Left lobe of liver (tissue), 2 donors: ENCODE results near the gene SP9. TPM values are rescaled to one million over a fixed set of nuclear protein-coding genes. Genes with fewer than 3 reads are reported as not detected.
"Not testable (repeated sequence)": the region's sequence is repeated elsewhere in the genome, so short reads cannot be mapped to it uniquely, and the experiment has no call there.

Experiments used
- ATAC-seq: fragments of 200-7000 bp; cut with Tn5 transposase; one replicate; pipeline ENCODE4 v1.9.1; 2020; ENCODE audit warnings: mild to moderate bottlenecking, moderate library complexity
- DNase-seq: peaks from one replicate; pipeline ENCODE4 v3.0.0-alpha.2; 2020; ENCODE audit warnings: low spot score
- total RNA-seq: library from RNA; stranded (reverse); gene quantifications from one replicate; pipeline ENCODE4 v1.2.1, GENCODE V29; 2021
- donor health status: DM: no; HTN: no; CAD: no; lungs with moderate emphysema.
- donor health status: DM: no; HTN: yes; CAD: no.

SP9 gene
- total RNA-seq, 1 donor from 2014 or later = not detected

- peak; percentile 45 for ATAC-seq
These were observed 10.1 kb downstream of the SP9 start for GRCh38 chr2:174344716-174345461.

DNA sequence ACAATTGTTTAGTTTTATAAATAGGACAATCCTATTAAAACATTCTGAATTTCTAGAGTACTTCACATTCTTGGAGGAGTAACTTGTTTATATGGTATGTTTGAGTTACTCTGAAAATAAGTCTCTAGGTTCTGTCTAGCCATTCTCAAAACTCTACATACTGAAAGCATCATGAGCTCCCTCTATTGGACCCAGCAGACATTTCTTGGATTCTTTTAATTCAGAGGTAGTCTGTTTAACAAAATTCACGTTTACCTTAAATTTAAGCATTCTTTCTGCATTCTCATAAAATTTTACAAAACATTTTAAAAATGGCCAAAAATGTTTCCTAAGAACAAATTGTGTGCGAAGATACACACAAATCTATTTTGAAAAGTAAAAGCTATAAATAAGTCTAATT is 15.3 kb downstream of the SP9 start:
- DNase-seq = no peak
- ATAC-seq = no peak

More at GRCh38 chr2:174344716-174345461, 10.1 kb downstream of the SP9 start:
- no peak for DNase-seq

GRCh38 chr2:174350593-174351181 is 15.9 kb downstream of the SP9 start:
- ATAC-seq = peak; percentile 57

GRCh38 chr2:174353004-174353403 is 18.2 kb downstream of the SP9 start:
- DNase-seq (no peak), ATAC-seq (no peak)

More at GRCh38 chr2:174350593-174351181, 15.9 kb downstream of the SP9 start:
- no peak for DNase-seq

- ATAC-seq (no peak), DNase-seq (no peak)
These were observed 21.6 kb downstream of the SP9 start for GRCh38 chr2:174356347-174356746.

- DNase-seq, ATAC-seq: not testable (repeated sequence)
These were observed 24.9 kb downstream of the SP9 start for GRCh38 chr2:174359663-174360062.

DNA sequence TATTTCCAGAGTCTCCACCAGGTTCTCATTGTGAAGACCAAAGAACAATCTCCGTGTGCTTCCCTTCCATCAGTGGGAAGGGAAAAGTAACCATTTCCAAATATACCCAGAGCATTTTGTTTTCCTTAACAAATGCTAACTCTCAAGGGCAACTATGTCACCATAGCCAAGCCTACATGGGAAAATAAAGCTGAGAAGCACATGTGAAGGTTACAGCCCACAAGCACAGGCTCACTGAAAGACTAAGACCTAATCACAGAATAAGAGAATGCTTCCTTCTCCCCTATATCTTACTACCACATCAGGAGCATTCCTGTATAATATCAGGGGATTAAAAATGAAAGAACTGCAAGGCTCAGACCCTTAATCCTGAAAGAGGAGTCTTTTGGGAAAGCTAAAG is 28.2 kb downstream of the SP9 start:
- DNase-seq = no peak

DNA sequence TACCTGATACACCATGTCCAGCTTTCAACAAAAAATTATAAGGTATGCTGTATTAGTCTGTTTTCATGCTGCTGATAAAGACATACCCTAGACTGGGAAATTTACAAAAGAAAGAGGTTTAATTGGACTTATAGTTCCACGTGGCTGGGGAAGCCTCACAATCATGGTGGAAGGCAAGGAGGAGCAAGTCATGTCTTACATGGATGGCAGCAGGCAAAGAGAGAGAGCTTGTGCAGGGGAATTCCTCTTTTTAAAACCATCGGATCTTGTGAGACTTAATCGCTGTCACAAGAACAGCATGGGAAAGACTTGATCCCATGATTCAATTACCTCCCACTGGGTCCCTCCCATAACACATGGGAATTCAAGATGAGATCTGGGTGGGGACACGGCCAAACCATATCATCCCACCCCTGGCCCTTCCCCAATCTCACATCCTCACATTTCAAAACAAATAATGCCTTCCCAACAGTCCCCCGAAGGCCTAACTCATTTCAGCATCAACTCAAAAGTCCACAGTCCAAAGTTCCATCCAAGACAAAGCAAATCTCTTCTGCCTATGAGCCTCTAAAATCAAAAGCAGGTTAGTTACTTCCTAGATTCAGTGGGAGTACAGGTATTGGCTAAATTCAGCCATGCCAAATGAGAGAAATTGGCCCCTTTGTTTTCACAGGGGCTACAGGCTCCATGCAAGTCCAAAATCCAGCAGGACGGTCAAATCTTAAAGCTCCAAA is 28.9 kb downstream of the SP9 start:
- not testable (repeated sequence) for DNase-seq, ATAC-seq

More for the DNA sequence above, 28.2 kb downstream of the SP9 start:
- no peak for ATAC-seq

GRCh38 chr2:174364628-174365027 is 29.9 kb downstream of the SP9 start:
- no peak for DNase-seq
- no peak for ATAC-seq

GRCh38 chr2:174365571-174365970 is 30.8 kb downstream of the SP9 start:
- no peak for DNase-seq
- ATAC-seq = no peak

- DNase-seq (no peak), ATAC-seq (no peak)
These were observed 33.9 kb downstream of the SP9 start for GRCh38 chr2:174368691-174369090.

GRCh38 chr2:174376967-174377366 is 42.2 kb downstream of the SP9 start:
- DNase-seq (no peak), ATAC-seq (no peak)

DNA sequence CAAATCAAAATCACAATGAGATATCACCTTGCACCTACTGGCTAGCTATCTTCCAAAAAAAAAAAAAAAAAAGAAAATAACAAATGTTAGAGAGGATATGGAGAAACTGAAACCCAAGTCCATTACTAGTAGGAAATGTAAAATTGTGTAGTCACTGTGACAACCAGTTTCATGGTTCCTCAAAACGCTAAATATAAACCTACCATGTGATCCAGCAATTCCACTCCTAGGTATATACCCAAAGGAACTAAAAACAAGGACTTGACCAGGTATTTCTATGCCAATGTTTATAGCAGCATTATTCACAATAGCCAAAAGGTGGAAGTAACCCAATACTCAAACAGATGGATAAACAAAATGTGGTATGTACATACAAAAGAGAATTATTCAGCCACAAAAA is 49.0 kb downstream of the SP9 start:
- ATAC-seq = no peak
- DNase-seq = no peak

DNA sequence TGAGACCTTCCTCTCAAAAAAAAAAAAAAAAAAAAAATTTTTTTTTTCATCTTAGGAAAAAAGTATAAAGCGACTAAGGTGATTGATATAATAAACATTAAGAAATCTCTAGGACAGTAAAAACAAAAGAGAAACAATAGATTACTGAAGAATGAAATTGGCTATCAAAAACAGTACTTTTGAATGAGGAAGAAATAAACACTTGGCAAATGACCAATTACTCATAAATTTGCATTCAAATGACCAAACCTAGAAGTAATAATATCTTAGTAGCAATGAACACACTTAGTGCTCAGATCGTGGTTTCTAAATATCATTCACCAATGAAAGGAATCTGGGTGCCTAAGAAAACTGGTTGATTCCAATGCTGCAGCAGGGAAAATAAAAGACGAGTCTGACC is 50.4 kb downstream of the SP9 start:
- DNase-seq (no peak), ATAC-seq (no peak)

Other genes starting within 250 kb of the SP9 start
- gene OLA1, start 86.4 kb upstream of the SP9 start, total RNA-seq = 20.0 TPM
- 17.8 TPM for gene SCRN3, start 60.8 kb downstream of the SP9 start, total RNA-seq
- 9.3 TPM for gene GPR155, start 152.1 kb downstream of the SP9 start, total RNA-seq